HCT116 (cell line): ENCODE measurements around the gene PFDN5. TPM values are rescaled to one million over a fixed set of nuclear protein-coding genes. Genes with fewer than 3 reads are reported as not detected.
A peak's percentile ranks its signal among the peaks of the same experiment; 100 is the strongest.

ENCODE experiments used
- ATAC-seq: fragments of 200-7000 bp; cut with Tn5 transposase; 2 replicates; pipeline ENCODE4 v1.9.1; 2020; ENCODE audit warnings: mild to moderate bottlenecking, moderate library complexity
- BruUV-seq: library from RNA; stranded (reverse); fragments of 400-500 nt; replicated peaks from 2 replicates; lab custom pipeline; 2021; lab: Mats Ljungman, UMichigan
- CTCF ChIA-PET: fragments of 300-600 bp; sonication (Branson Sonifier 250); formaldehyde crosslinking; loops from one replicate; lab custom pipeline; 2021; ENCODE audit warnings: antibody characterized with exemption; lab: Charles Lee
- POLR2A ChIA-PET: fragments of 300-600, 350-600 bp; sonication (Branson Sonifier 250); formaldehyde crosslinking; loops from one replicate; lab custom pipeline; 2021; ENCODE audit warnings: antibody characterized with exemption; lab: Charles Lee
- RAD21 ChIA-PET, 2 experiments: fragments of 300-600 bp; sonication (Branson Sonifier 250); formaldehyde crosslinking; loops; one replicate each; lab custom pipeline; 2023; ENCODE audit warnings: low total read pairs in 2 of 2; ENCODE audit not compliant: uncharacterized antibody in 2 of 2, unreplicated experiment in 2 of 2, low non-redundant PET in 1 of 2; lab: Charles Lee
- DNase-seq: peaks from one replicate; pipeline ENCODE4 v3.0.0-alpha.2; 2010; ENCODE audit warnings: low read depth, low spot score
- H2AFZ ChIP-seq: fragments of 200-600 bp; shearing (Covaris generic), sonication (generic); 2 replicates; pipeline ENCODE4 v1.6.1; 2017; ENCODE audit warnings: low read depth, mixed run types, mixed read lengths, antibody characterized with exemption, low read length; ENCODE audit not compliant: poor library complexity, severe bottlenecking
- H3K27ac ChIP-seq: 2 replicates; pipeline ENCODE4 v1.5.1; 2012; ENCODE audit warnings: low read depth, low read length
- H3K27me3 ChIP-seq: fragments of 200-600 bp; sonication (generic); 2 replicates; pipeline ENCODE4 v1.6.1; 2016; ENCODE audit warnings: mixed run types, low read length, mixed read lengths; ENCODE audit not compliant: insufficient read depth
- H3K36me3 ChIP-seq, 2 experiments: fragments of 200-500 bp in 1 of 2; fragments of 200-600 bp in 1 of 2; sonication (Bioruptor generic) in 1 of 2; sonication (generic) in 1 of 2; 2 replicates each; pipeline versions ENCODE4 v1.5.1 to v1.6.1; 2014 to 2016; ENCODE audit warnings: low read length in 2 of 2, inconsistent platforms in 1 of 2, mixed read lengths in 1 of 2, mixed run types in 1 of 2; ENCODE audit not compliant: insufficient read depth in 2 of 2, control insufficient read depth in 1 of 2
- H3K4me1 ChIP-seq, 2 experiments: fragments of 200-600 bp in 1 of 2; sonication (generic) in 1 of 2; 2 replicates each; pipeline versions ENCODE4 v1.5.1 to v1.6.1; 2012 to 2017; ENCODE audit warnings: low read length in 2 of 2, inconsistent platforms in 1 of 2, mild to moderate bottlenecking in 1 of 2, mixed read lengths in 1 of 2, mixed run types in 1 of 2, moderate library complexity in 1 of 2; ENCODE audit not compliant: insufficient read depth in 2 of 2, control insufficient read depth in 1 of 2
- H3K4me2 ChIP-seq: fragments of 200-600 bp; sonication (generic); 2 replicates; pipeline ENCODE4 v1.6.1; 2017; ENCODE audit warnings: mixed run types, low read length, mixed read lengths
- H3K4me3 ChIP-seq, 2 experiments: fragments of 200-600 bp in 1 of 2; sonication (generic) in 1 of 2; replicated peaks in 1 of 2; 2 replicates each; pipeline ENCODE4 v1.5.1; 2011 to 2016; ENCODE audit warnings: low read length in 2 of 2, control low read depth in 1 of 2, low read depth in 1 of 2, mild to moderate bottlenecking in 1 of 2, mixed read lengths in 1 of 2, mixed run types in 1 of 2
- H3K79me2 ChIP-seq: fragments of 200-600 bp; sonication (generic); 2 replicates; pipeline ENCODE4 v1.6.1; 2017; ENCODE audit warnings: mild to moderate bottlenecking, mixed run types, low read length, moderate library complexity, mixed read lengths; ENCODE audit not compliant: insufficient read depth
- H3K9ac ChIP-seq: fragments of 200-600 bp; sonication (generic); 2 replicates; pipeline ENCODE4 v1.6.1; 2016; ENCODE audit warnings: low read length, mixed read lengths
- H3K9me2 ChIP-seq: fragments of 200-600 bp; sonication (generic), shearing (Covaris generic); 2 replicates; pipeline ENCODE4 v1.6.1; 2017; ENCODE audit warnings: mixed run types, mild to moderate bottlenecking, moderate library complexity; ENCODE audit not compliant: insufficient read depth
- H3K9me3 ChIP-seq, 2 experiments: fragments of 200-500 bp in 1 of 2; fragments of 200-600 bp in 1 of 2; sonication (Bioruptor generic) in 1 of 2; sonication (generic) in 1 of 2; 2 replicates each; pipeline ENCODE4 v1.6.1; 2014 to 2017; ENCODE audit warnings: low read length in 2 of 2, mixed read lengths in 2 of 2, inconsistent platforms in 1 of 2, low read depth in 1 of 2, mild to moderate bottlenecking in 1 of 2, mixed run types in 1 of 2, moderate library complexity in 1 of 2; ENCODE audit not compliant: control insufficient read depth in 1 of 2, insufficient read depth in 1 of 2
- H4K20me1 ChIP-seq: fragments of 200-600 bp; sonication (generic), shearing (Covaris generic); 2 replicates; pipeline ENCODE4 v1.6.1; 2017; ENCODE audit warnings: mixed run types, mild to moderate bottlenecking, moderate library complexity; ENCODE audit not compliant: insufficient read depth
- CEBPB ChIP-seq: IDR thresholded peaks from 2 replicates; pipeline ENCODE4 v1.6.1; 2012; ENCODE audit warnings: low read depth
- FOSL1 ChIP-seq: IDR thresholded peaks from 2 replicates; pipeline ENCODE4 v1.6.1; 2012; ENCODE audit warnings: low read depth
- SP1 ChIP-seq: IDR thresholded peaks from 2 replicates; pipeline ENCODE4 v1.6.1; 2012; ENCODE audit warnings: low read depth
- ZNF274 ChIP-seq: fragments of 200-500 bp; sonication (Bioruptor generic); IDR thresholded peaks from 2 replicates; pipeline ENCODE4 v1.6.1; 2014; ENCODE audit warnings: mild to moderate bottlenecking, low read depth, low read length, inconsistent platforms
- intact Hi-C: fragments of 100-400 bp; cut with micrococcal nuclease; formaldehyde crosslinking; loops from 2 replicates; pipeline ENCODE4 v1.10.0; 2022
- total RNA-seq: library from RNA; stranded (reverse); gene quantifications from one replicate; pipeline ENCODE4 v1.2.1, GENCODE V29; 2021; ENCODE audit not compliant: unreplicated experiment
- TF ChIP-seq, protein P1 (sequence below): IDR thresholded peaks from 2 replicates; pipeline ENCODE4 v1.6.1; 2012
- TF ChIP-seq, protein P2 (sequence below): IDR thresholded peaks from 2 replicates; pipeline ENCODE4 v1.6.1; 2012
- TF ChIP-seq, protein P3 (sequence below): IDR thresholded peaks from 2 replicates; pipeline ENCODE4 v1.6.1; 2011; ENCODE audit warnings: mild to moderate bottlenecking, low read length, moderate library complexity; ENCODE audit not compliant: insufficient replicate concordance; ENCODE audit errors: extremely low read depth

PFDN5 gene
- total RNA-seq, 1 experiment from 2014 or later, result 318 TPM

DNA sequence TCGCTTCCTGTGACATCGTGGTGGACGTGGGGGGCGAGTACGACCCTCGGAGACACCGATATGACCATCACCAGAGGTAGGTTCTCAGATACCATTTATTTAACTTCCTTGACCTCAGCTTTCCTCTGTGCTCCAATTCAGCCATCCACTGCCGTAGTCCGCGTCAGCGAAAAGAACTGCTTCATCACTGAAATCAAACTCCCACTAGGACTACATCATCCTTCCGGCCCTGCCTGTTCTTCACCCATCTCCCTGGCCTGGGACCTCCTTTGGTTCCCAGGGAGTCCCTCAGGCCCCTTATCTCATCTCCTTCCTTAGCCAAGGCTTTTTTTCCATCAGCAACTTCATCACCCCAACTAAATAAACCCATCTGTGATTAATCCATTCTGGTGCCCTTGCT, 4.8 kb downstream of the PFDN5 start:
- POLR2A ChIA-PET, result interaction anchor here (1.3 to 1.4 kb wide), 2 partner anchors 21 kb away, joined by 4 to 6 read pairs; partner anchors contain the start of gene AAAS
- H3K36me3 ChIP-seq, result peaks cover 19 to 34% of the 10 kb centered on the region in 2 experiments
- RAD21 ChIA-PET, result interaction anchor here in 1 of 2 experiments (1.0 kb wide), 1 partner anchor 86 kb away, joined by 4 read pairs; no protein-coding TSS in a partner anchor
- TF ChIP-seq SP1 (no peak), CEBPB (no peak), FOSL1 (no peak)
- TF ChIP-seq, protein P1, sequence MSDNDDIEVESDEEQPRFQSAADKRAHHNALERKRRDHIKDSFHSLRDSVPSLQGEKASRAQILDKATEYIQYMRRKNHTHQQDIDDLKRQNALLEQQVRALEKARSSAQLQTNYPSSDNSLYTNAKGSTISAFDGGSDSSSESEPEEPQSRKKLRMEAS, result no peak
- CTCF ChIA-PET, result interaction anchor here (1.1 to 1.6 kb wide), 2 partner anchors 21 to 121 kb away, joined by 7 to 11 read pairs; partner anchors contain the start of gene AAAS
- H2AFZ ChIP-seq, result no peak overlapping the region
- no peak for DNase-seq
- peak overlapping the region; percentile 82 to 95 for H3K4me3 ChIP-seq
- no peaks in the 10 kb centered on the region for H3K27me3 ChIP-seq
- no peaks in the 10 kb centered on the region for H3K9me2 ChIP-seq
- H3K27ac ChIP-seq, result peak overlapping the region; percentile 90
- peaks cover 76% of the 10 kb centered on the region for H3K79me2 ChIP-seq
- H3K9ac ChIP-seq, result peak overlapping the region; percentile 93
- intact Hi-C loops, result no loop called here
- ATAC-seq, result no peak
- H3K4me1 ChIP-seq, result peaks cover 22 to 44% of the 10 kb centered on the region in 2 experiments
- no TSS peak for BruUV-seq
- H4K20me1 ChIP-seq, result no peaks in the 10 kb centered on the region
- peak overlapping the region; percentile 88 for H3K4me2 ChIP-seq
- H3K9me3 ChIP-seq, result no peaks in the 10 kb centered on the region

DNA sequence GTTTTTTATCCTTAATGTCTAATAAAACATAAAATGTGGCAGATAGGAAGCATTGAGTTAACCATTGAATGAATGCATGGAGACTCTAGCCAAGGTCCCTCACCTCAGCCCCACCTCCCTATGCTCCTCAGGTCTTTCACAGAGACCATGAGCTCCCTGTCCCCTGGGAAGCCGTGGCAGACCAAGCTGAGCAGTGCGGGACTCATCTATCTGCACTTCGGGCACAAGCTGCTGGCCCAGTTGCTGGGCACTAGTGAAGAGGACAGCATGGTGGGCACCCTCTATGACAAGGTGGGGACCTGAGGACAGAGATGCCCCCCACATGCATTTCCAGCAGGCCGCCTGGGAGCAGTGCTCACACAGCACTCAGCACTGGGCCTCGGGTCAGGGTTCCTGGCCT, 7.6 kb downstream of the PFDN5 start:
- ChIA-PET CTCF (no interaction called here), POLR2A (interaction anchor here (1.2 kb wide), 1 partner anchor 18 kb away, joined by 5 read pairs; the partner anchor contains the start of gene AAAS), RAD21 (no interaction called here)
- DNase-seq (no peak), ATAC-seq (no peak)
- Histone ChIP-seq H3K4me3 (no peak overlapping the region), H4K20me1 (no peaks in the 10 kb centered on the region), H2AFZ (no peak overlapping the region), H3K27me3 (no peaks in the 10 kb centered on the region), H3K4me1 (peaks cover 14 to 27% of the 10 kb centered on the region in 2 experiments), H3K9ac (no peak overlapping the region), H3K36me3 (peaks cover 32 to 51% of the 10 kb centered on the region in 2 experiments), H3K4me2 (no peak overlapping the region), H3K9me2 (no peaks in the 10 kb centered on the region), H3K79me2 (peaks cover 55% of the 10 kb centered on the region), H3K27ac (no peak overlapping the region), H3K9me3 (no peaks in the 10 kb centered on the region)
- intact Hi-C loops, result no loop called here
- BruUV-seq, result no TSS peak
- TF ChIP-seq, protein P2, sequence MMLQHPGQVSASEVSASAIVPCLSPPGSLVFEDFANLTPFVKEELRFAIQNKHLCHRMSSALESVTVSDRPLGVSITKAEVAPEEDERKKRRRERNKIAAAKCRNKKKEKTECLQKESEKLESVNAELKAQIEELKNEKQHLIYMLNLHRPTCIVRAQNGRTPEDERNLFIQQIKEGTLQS, result no peak
- TF ChIP-seq ZNF274, result no peak
- TF ChIP-seq, protein P3, sequence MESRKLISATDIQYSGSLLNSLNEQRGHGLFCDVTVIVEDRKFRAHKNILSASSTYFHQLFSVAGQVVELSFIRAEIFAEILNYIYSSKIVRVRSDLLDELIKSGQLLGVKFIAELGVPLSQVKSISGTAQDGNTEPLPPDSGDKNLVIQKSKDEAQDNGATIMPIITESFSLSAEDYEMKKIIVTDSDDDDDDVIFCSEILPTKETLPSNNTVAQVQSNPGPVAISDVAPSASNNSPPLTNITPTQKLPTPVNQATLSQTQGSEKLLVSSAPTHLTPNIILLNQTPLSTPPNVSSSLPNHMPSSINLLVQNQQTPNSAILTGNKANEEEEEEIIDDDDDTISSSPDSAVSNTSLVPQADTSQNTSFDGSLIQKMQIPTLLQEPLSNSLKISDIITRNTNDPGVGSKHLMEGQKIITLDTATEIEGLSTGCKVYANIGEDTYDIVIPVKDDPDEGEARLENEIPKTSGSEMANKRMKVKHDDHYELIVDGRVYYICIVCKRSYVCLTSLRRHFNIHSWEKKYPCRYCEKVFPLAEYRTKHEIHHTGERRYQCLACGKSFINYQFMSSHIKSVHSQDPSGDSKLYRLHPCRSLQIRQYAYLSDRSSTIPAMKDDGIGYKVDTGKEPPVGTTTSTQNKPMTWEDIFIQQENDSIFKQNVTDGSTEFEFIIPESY, result no peak
